GM23338 (cell line): ENCODE results near the gene LOXL1. TPM values are rescaled to one million over a fixed set of nuclear protein-coding genes. Genes with fewer than 3 reads are reported as not detected.

Source experiments
- ATAC-seq: fragments of 200-7000 bp; cut with Tn5 transposase; 3 replicates; pipeline ENCODE4 v1.9.1; 2020
- DNase-seq: peaks from one replicate; pipeline ENCODE4 v3.0.0-alpha.2; 2015; ENCODE audit warnings: low spot score
- H2AFZ ChIP-seq: fragments of 200-600 bp; sonication (generic); 2 replicates; pipeline ENCODE4 v1.8.0; 2016; ENCODE audit warnings: antibody characterized with exemption, mild to moderate bottlenecking, moderate library complexity
- H3F3A ChIP-seq: fragments of 200-600 bp; sonication (generic); replicated peaks from 2 replicates; pipeline ENCODE4 v1.8.0; 2017; ENCODE audit warnings: antibody characterized with exemption, mixed run types, low read depth
- H3K27ac ChIP-seq: fragments of 200-600 bp; sonication (generic); 2 replicates; pipeline ENCODE4 v1.6.1; 2016; ENCODE audit warnings: low read depth
- H3K27me3 ChIP-seq: fragments of 200-600 bp; sonication (generic); 2 replicates; pipeline ENCODE4 v1.8.0; 2016; ENCODE audit warnings: mild to moderate bottlenecking, mixed run types, moderate library complexity; ENCODE audit not compliant: insufficient read depth
- H3K36me3 ChIP-seq: fragments of 200-600 bp; sonication (generic); 2 replicates; pipeline ENCODE4 v1.8.0; 2016; ENCODE audit warnings: mild to moderate bottlenecking; ENCODE audit not compliant: insufficient read depth
- H3K4me1 ChIP-seq: fragments of 200-600 bp; sonication (generic); 2 replicates; pipeline ENCODE4 v1.8.0; 2016; ENCODE audit warnings: mild to moderate bottlenecking, moderate library complexity; ENCODE audit not compliant: insufficient read depth
- H3K4me2 ChIP-seq: fragments of 200-600 bp; sonication (generic); 2 replicates; pipeline ENCODE4 v1.7.1; 2017; ENCODE audit warnings: mixed run types
- H3K4me3 ChIP-seq: fragments of 200-600 bp; sonication (generic); 2 replicates; pipeline ENCODE4 v1.6.1; 2016; ENCODE audit warnings: mixed run types
- H3K79me2 ChIP-seq: fragments of 200-600 bp; sonication (generic); replicated peaks from 2 replicates; pipeline ENCODE4 v1.8.0; 2017; ENCODE audit warnings: mild to moderate bottlenecking; ENCODE audit not compliant: insufficient read depth
- H3K9me2 ChIP-seq: fragments of 200-600 bp; sonication (generic); 2 replicates; pipeline ENCODE4 v1.8.0; 2017; ENCODE audit not compliant: insufficient read depth
- H4K20me1 ChIP-seq: fragments of 200-600 bp; sonication (generic); replicated peaks from 2 replicates; pipeline ENCODE4 v1.8.0; 2017; ENCODE audit warnings: mild to moderate bottlenecking; ENCODE audit not compliant: insufficient read depth
- H3K27ac Mint-ChIP-seq: 2 replicates; pipeline ENCODE4 v1.8.0; 2020; ENCODE audit warnings: inconsistent platforms, mild to moderate bottlenecking, moderate library complexity, mixed read lengths
- H3K27me3 Mint-ChIP-seq: 3 replicates; pipeline ENCODE4 v1.8.0; 2022; ENCODE audit warnings: low read depth, mild to moderate bottlenecking, moderate library complexity, mixed read lengths, inconsistent platforms; ENCODE audit not compliant: insufficient read depth, poor library complexity
- H3K36me3 Mint-ChIP-seq: 3 replicates; pipeline ENCODE4 v1.8.0; 2021; ENCODE audit warnings: low read depth, mild to moderate bottlenecking, inconsistent platforms, moderate library complexity, mixed read lengths
- H3K4me1 Mint-ChIP-seq: 3 replicates; pipeline ENCODE4 v1.8.0; 2020; ENCODE audit warnings: mild to moderate bottlenecking, inconsistent platforms, mixed read lengths
- H3K4me3 Mint-ChIP-seq: 3 replicates; pipeline ENCODE4 v1.8.0; 2021; ENCODE audit warnings: moderate library complexity, mild to moderate bottlenecking, inconsistent platforms, mixed read lengths
- H3K9me3 Mint-ChIP-seq: 3 replicates; pipeline ENCODE4 v1.8.0; 2020; ENCODE audit warnings: moderate library complexity, mild to moderate bottlenecking, inconsistent platforms, mixed read lengths
- CREB1 ChIP-seq: fragments of 250-450 bp; sonication (Bioruptor Pico); IDR thresholded peaks from 2 replicates; pipeline ENCODE4 v1.5.0; 2020; ENCODE audit warnings: low read depth, mild to moderate bottlenecking, moderate library complexity
- EZH2 ChIP-seq: fragments of 200-600 bp; sonication (generic); IDR thresholded peaks from one replicate; pipeline ENCODE4 v1.8.0; 2017; ENCODE audit warnings: antibody characterized with exemption, mild to moderate bottlenecking, low read depth; ENCODE audit not compliant: unreplicated experiment
- EZH2phosphoT487 ChIP-seq: fragments of 200-600 bp; sonication (generic); IDR thresholded peaks from one replicate; pipeline ENCODE4 v1.8.1; 2018; ENCODE audit warnings: antibody characterized with exemption; ENCODE audit not compliant: unreplicated experiment
- JUNB ChIP-seq: IDR thresholded peaks from one replicate; pipeline ENCODE4 v1.6.1; 2016; ENCODE audit warnings: antibody characterized with exemption; ENCODE audit not compliant: unreplicated experiment
- NANOG ChIP-seq: IDR thresholded peaks from 2 replicates; pipeline ENCODE4 v1.6.1; 2016; ENCODE audit warnings: antibody characterized with exemption, borderline replicate concordance
- POLR2AphosphoS5 ChIP-seq: IDR thresholded peaks from 2 replicates; pipeline ENCODE4 v1.6.1; 2016; ENCODE audit warnings: antibody characterized with exemption, low read depth
- STAT1 ChIP-seq: IDR thresholded peaks from one replicate; pipeline ENCODE4 v1.6.1; 2016; ENCODE audit warnings: antibody characterized with exemption; ENCODE audit not compliant: unreplicated experiment
- ZNF114 ChIP-seq: fragments of 250-450 bp; sonication (Bioruptor Pico); IDR thresholded peaks from 2 replicates; pipeline ENCODE4 v1.5.0; 2020; ENCODE audit warnings: mild to moderate bottlenecking, moderate library complexity
- ZNF331 ChIP-seq: fragments of 250-450 bp; sonication (Bioruptor Pico); IDR thresholded peaks from 2 replicates; pipeline ENCODE4 v1.5.0; 2020; ENCODE audit warnings: low read depth, mild to moderate bottlenecking, moderate library complexity
- polyA plus RNA-seq: library from polyadenylated mRNA; unstranded; fragments of >200 nt; fragmentation: Nextera tagmentation; extraction: Ambion mirVana; gene quantifications from 2 replicates; pipeline ENCODE4 v1.2.1, GENCODE V29; 2016
- total RNA-seq: library from RNA; depleted of rRNA; stranded (reverse); fragments of >200 nt; shearing (Covaris generic); gene quantifications from 2 replicates; pipeline ENCODE4 v1.2.3, GENCODE V29; 2014
- TF ChIP-seq, protein P1 (sequence below): IDR thresholded peaks from 2 replicates; pipeline ENCODE4 v1.6.1; 2016; ENCODE audit warnings: antibody characterized with exemption
- TF ChIP-seq, protein P2 (sequence below), 2 experiments: fragments of 200-600 bp in 1 of 2; sonication (generic) in 1 of 2; conservative IDR thresholded peaks; 2 replicates each; pipeline versions ENCODE4 v1.5.1 to v1.6.1; 2016 to 2017; ENCODE audit warnings: antibody characterized with exemption in 2 of 2, low read depth in 2 of 2, mild to moderate bottlenecking in 2 of 2, moderate library complexity in 1 of 2
- TF ChIP-seq, protein P3 (sequence below): fragments of 250-450 bp; sonication (Bioruptor Pico); IDR thresholded peaks from 2 replicates; pipeline ENCODE4 v1.5.0; 2020; ENCODE audit warnings: mild to moderate bottlenecking, moderate library complexity
- TF ChIP-seq, protein P4 (sequence below): IDR thresholded peaks from one replicate; pipeline ENCODE4 v1.6.1; 2018; ENCODE audit warnings: antibody characterized with exemption; ENCODE audit not compliant: unreplicated experiment

LOXL1 gene
- total and polyA plus RNA-seq, 2 experiments from 2014 or later: 6.9 to 10.8 TPM

DNA sequence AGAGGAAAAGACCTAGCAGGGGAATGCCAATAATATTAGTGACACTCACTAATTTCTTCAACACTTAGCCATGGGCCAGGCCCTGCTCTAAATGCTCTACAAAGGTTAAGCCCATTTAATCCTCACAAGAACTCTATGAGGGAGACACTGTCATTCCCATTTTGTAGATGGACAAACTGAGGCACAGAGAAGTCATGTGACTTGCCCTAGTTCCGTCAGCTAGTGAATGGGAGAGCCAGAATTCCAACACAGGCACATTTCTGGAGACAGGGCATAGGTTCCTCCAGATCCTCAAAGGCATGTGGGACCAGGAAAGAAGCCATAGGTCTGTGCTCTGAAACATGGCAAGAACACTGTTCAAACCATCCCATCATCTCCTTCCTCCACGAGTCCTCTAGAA lies 31.5 kb downstream of the LOXL1 start:
- TF ChIP-seq, protein P1, sequence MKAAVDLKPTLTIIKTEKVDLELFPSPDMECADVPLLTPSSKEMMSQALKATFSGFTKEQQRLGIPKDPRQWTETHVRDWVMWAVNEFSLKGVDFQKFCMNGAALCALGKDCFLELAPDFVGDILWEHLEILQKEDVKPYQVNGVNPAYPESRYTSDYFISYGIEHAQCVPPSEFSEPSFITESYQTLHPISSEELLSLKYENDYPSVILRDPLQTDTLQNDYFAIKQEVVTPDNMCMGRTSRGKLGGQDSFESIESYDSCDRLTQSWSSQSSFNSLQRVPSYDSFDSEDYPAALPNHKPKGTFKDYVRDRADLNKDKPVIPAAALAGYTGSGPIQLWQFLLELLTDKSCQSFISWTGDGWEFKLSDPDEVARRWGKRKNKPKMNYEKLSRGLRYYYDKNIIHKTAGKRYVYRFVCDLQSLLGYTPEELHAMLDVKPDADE: no peak
- no peak for TF ChIP-seq NANOG
- TF ChIP-seq JUNB: no peak
- TF ChIP-seq CREB1 (CRISPR knock-in tag): no peak
- TF ChIP-seq, protein P2, sequence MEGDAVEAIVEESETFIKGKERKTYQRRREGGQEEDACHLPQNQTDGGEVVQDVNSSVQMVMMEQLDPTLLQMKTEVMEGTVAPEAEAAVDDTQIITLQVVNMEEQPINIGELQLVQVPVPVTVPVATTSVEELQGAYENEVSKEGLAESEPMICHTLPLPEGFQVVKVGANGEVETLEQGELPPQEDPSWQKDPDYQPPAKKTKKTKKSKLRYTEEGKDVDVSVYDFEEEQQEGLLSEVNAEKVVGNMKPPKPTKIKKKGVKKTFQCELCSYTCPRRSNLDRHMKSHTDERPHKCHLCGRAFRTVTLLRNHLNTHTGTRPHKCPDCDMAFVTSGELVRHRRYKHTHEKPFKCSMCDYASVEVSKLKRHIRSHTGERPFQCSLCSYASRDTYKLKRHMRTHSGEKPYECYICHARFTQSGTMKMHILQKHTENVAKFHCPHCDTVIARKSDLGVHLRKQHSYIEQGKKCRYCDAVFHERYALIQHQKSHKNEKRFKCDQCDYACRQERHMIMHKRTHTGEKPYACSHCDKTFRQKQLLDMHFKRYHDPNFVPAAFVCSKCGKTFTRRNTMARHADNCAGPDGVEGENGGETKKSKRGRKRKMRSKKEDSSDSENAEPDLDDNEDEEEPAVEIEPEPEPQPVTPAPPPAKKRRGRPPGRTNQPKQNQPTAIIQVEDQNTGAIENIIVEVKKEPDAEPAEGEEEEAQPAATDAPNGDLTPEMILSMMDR (conservative IDR thresholded peaks at IDR 0.05; ENCODE audit: low read depth in 2 of 2): no peak
- TF ChIP-seq ZNF331: no peak
- TF ChIP-seq, protein P3, sequence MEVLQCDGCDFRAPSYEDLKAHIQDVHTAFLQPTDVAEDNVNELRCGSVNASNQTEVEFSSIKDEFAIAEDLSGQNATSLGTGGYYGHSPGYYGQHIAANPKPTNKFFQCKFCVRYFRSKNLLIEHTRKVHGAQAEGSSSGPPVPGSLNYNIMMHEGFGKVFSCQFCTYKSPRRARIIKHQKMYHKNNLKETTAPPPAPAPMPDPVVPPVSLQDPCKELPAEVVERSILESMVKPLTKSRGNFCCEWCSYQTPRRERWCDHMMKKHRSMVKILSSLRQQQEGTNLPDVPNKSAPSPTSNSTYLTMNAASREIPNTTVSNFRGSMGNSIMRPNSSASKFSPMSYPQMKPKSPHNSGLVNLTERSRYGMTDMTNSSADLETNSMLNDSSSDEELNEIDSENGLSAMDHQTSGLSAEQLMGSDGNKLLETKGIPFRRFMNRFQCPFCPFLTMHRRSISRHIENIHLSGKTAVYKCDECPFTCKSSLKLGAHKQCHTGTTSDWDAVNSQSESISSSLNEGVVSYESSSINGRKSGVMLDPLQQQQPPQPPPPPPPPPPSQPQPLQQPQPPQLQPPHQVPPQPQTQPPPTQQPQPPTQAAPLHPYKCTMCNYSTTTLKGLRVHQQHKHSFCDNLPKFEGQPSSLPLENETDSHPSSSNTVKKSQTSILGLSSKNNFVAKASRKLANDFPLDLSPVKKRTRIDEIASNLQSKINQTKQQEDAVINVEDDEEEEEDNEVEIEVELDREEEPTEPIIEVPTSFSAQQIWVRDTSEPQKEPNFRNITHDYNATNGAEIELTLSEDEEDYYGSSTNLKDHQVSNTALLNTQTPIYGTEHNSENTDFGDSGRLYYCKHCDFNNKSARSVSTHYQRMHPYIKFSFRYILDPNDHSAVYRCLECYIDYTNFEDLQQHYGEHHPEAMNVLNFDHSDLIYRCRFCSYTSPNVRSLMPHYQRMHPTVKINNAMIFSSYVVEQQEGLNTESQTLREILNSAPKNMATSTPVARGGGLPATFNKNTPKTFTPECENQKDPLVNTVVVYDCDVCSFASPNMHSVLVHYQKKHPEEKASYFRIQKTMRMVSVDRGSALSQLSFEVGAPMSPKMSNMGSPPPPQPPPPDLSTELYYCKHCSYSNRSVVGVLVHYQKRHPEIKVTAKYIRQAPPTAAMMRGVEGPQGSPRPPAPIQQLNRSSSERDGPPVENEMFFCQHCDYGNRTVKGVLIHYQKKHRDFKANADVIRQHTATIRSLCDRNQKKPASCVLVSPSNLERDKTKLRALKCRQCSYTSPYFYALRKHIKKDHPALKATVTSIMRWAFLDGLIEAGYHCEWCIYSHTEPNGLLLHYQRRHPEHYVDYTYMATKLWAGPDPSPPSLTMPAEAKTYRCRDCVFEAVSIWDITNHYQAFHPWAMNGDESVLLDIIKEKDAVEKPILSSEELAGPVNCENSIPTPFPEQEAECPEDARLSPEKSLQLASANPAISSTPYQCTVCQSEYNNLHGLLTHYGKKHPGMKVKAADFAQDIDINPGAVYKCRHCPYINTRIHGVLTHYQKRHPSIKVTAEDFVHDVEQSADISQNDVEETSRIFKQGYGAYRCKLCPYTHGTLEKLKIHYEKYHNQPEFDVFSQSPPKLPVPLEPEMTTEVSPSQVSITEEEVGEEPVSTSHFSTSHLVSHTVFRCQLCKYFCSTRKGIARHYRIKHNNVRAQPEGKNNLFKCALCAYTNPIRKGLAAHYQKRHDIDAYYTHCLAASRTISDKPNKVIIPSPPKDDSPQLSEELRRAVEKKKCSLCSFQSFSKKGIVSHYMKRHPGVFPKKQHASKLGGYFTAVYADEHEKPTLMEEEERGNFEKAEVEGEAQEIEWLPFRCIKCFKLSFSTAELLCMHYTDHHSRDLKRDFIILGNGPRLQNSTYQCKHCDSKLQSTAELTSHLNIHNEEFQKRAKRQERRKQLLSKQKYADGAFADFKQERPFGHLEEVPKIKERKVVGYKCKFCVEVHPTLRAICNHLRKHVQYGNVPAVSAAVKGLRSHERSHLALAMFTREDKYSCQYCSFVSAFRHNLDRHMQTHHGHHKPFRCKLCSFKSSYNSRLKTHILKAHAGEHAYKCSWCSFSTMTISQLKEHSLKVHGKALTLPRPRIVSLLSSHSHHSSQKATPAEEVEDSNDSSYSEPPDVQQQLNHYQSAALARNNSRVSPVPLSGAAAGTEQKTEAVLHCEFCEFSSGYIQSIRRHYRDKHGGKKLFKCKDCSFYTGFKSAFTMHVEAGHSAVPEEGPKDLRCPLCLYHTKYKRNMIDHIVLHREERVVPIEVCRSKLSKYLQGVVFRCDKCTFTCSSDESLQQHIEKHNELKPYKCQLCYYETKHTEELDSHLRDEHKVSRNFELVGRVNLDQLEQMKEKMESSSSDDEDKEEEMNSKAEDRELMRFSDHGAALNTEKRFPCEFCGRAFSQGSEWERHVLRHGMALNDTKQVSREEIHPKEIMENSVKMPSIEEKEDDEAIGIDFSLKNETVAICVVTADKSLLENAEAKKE (CRISPR knock-in tag): no peak
- no peak for TF ChIP-seq EZH2phosphoT487
- TF ChIP-seq EZH2: no peak
- no peak for TF ChIP-seq POLR2AphosphoS5
- no peak for TF ChIP-seq ZNF114
- TF ChIP-seq, protein P4, sequence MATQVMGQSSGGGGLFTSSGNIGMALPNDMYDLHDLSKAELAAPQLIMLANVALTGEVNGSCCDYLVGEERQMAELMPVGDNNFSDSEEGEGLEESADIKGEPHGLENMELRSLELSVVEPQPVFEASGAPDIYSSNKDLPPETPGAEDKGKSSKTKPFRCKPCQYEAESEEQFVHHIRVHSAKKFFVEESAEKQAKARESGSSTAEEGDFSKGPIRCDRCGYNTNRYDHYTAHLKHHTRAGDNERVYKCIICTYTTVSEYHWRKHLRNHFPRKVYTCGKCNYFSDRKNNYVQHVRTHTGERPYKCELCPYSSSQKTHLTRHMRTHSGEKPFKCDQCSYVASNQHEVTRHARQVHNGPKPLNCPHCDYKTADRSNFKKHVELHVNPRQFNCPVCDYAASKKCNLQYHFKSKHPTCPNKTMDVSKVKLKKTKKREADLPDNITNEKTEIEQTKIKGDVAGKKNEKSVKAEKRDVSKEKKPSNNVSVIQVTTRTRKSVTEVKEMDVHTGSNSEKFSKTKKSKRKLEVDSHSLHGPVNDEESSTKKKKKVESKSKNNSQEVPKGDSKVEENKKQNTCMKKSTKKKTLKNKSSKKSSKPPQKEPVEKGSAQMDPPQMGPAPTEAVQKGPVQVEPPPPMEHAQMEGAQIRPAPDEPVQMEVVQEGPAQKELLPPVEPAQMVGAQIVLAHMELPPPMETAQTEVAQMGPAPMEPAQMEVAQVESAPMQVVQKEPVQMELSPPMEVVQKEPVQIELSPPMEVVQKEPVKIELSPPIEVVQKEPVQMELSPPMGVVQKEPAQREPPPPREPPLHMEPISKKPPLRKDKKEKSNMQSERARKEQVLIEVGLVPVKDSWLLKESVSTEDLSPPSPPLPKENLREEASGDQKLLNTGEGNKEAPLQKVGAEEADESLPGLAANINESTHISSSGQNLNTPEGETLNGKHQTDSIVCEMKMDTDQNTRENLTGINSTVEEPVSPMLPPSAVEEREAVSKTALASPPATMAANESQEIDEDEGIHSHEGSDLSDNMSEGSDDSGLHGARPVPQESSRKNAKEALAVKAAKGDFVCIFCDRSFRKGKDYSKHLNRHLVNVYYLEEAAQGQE: no peak
- TF ChIP-seq STAT1: no peak
- H3K9me3 Mint-ChIP-seq: no peaks in the 10 kb centered on the region
- H3K4me2 ChIP-seq: no peak overlapping the region
- H3K36me3 Mint-ChIP-seq: no peaks in the 10 kb centered on the region
- H3K79me2 ChIP-seq: no peaks in the 10 kb centered on the region
- H3K36me3 ChIP-seq: no peaks in the 10 kb centered on the region
- ATAC-seq (no peak), DNase-seq (no peak)
- H3K27ac ChIP-seq: no peak overlapping the region
- no peaks in the 10 kb centered on the region for H4K20me1 ChIP-seq
- no peaks in the 10 kb centered on the region for H3K4me1 ChIP-seq
- H3K4me1 Mint-ChIP-seq: peaks cover 9% of the 10 kb centered on the region
- H3K4me3 Mint-ChIP-seq: no peak overlapping the region
- H3F3A ChIP-seq: no peaks in the 10 kb centered on the region
- no peak overlapping the region for H3K27ac Mint-ChIP-seq
- H3K4me3 ChIP-seq: no peak overlapping the region
- no peaks in the 10 kb centered on the region for H3K9me2 ChIP-seq
- peaks cover 9% of the 10 kb centered on the region for H3K27me3 Mint-ChIP-seq
- H3K27me3 ChIP-seq: no peaks in the 10 kb centered on the region
- no peak overlapping the region for H2AFZ ChIP-seq
